ENCODE data around the gene RPEL1.

- TF ChIP-seq CTCF (IDR thresholded peaks at IDR 0.05) = no peak
- TF ChIP-seq POLR2A (IDR thresholded peaks at IDR 0.05) = no peak
Measured at GRCh38 chr10:103278537-103278823, 32.8 kb downstream of the RPEL1 start.
